DMS53 treated with DMSO at 0.1 percent for 48 hours (cell line): ENCODE measurements around the gene C1orf87.

Source experiments
- DNase-seq: peaks from one replicate; lab custom pipeline; 2025; ENCODE audit not compliant: unreplicated experiment; lab: John Stamatoyannopoulos, UW

Gene C1orf87

DNA sequence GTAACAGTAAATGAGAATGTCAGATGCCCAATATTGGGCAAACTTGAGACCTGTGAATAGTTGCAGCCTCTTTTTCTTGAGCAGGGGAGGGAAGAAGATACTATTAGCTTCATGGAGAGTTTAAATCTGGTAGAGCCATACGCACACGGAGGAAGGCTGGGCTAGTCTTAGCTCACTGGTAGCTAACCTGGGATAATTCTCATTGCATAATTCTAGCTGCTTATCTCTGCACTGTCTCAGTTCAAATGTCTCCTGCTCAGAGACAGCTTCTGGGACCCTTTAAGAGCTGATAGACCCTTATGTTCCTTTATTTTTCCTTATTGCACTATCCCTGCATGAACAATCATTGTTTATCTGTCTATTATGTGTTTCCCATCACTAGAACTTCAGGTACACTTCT, 8.4 kb downstream of the C1orf87 start:
- no peak for DNase-seq

GRCh38 chr1:60063561-60063960, 10.0 kb downstream of the C1orf87 start:
- DNase-seq = no peak

GRCh38 chr1:60059468-60059867, 14.1 kb downstream of the C1orf87 start:
- DNase-seq = no peak

GRCh38 chr1:60055336-60055735, 18.2 kb downstream of the C1orf87 start:
- DNase-seq = no peak

GRCh38 chr1:60054374-60054773, 19.2 kb downstream of the C1orf87 start:
- no peak for DNase-seq

DNA sequence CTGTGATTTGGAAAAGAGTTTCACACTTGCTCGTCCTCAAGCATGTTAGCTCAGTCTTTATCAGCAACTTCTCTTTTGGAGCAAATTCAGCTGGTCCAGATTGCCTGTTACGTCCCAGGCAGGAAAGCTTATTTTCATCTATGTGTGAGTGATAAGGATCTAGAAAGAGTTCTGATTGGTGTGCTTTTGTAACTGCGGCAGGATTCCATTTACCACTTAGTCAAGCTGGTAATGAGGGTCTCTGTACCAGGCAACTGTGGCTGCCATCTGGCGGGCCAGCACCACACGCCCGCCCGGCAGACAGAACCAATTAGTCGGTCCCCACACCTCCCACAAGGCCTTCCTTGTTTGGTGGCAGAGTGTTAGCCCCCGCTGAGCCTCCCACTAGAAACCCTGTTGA, 21.0 kb downstream of the C1orf87 start:
- DNase-seq = no peak

GRCh38 chr1:60051191-60051590, 22.4 kb downstream of the C1orf87 start:
- no peak for DNase-seq

- no peak for DNase-seq
These were observed 24.4 kb downstream of the C1orf87 start for GRCh38 chr1:60049188-60049587.

GRCh38 chr1:60044881-60045280, 28.7 kb downstream of the C1orf87 start:
- no peak for DNase-seq

DNA sequence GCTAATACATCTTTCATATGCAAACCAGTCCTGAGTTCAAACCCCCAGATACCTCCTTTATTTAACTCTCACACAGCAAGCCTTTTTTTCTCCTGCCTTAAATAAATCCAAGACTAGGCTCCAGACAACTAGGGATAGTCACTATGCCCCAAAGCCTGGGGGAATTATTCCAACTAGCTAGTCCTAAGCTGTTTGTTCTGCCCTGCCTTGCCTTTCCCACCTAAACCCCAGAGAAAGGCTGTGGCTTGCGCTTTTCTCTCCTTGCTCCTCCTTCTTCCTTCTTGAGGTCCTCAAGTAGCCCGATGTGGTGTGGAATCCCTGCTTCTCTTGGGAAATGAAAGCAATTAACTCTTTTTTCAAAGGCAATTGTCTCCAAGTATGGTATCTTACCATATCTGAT, 31.8 kb downstream of the C1orf87 start:
- DNase-seq = no peak

DNA sequence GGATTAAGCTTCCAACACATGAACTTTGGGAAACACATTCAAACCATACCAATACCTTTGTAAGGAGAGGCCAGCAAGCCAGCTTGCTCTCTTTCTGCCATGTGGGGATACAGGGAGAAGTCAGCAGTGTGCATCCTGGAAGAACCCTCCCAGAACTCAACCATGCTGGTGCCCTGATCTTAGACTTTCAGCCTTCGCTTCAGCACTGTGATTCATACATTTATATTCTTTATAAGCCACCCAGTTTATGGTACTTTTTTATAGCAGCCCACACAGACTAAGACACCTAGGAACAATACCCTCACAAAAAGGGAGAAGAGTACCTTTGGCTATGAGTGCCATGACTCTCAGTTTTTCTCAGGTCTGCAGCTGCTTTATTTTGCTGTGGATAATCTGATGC, 35.9 kb downstream of the C1orf87 start:
- no peak for DNase-seq

DNA sequence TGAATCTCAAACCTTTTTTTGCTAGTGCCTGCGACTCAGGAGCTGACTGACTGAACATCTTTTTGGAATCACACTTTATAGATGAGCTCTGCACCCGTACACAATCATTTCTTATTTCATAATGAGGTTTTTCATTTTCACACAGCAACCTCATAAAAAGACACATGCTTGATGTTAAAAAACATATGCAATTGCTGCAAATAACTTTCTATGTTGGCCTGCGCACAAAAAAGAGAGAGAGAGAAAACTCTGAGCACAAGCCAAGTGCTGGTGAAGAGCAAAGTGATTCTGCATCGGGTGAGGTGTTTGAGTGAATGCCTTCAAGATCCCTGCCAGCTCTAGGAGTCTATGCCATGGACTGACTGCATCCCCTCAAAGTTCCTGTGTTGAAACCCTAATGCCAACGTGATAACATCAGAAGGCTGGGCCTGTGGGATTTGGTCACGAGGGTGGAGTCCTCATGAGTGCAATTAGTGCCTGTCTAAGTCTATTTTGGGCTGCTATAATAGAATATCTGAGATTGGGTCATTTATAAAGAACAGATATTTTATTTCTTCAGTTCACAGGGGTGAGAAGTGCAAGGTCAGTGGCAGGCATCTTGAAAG, 36.6 kb downstream of the C1orf87 start:
- no peak for DNase-seq

DNA sequence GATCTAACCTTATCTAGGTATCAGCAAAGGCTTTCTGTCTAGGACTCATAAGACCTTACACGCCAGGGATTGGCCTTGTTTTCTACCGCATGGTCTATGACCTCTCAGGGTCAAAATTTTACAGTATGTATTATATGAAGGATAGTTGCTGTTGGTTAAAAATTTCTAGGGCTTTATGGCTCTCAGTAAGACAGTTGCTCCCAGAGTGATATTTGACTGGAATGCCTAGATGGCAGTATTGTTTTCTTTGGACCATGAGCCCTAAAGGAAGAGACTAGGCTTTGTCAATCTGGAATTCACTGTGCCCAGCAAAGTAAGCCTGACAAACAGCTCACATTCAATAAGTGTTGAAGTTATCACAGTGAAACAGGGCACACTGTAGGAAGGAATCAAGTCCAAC, 37.6 kb downstream of the C1orf87 start:
- no peak for DNase-seq

- DNase-seq = no peak
These were observed 38.6 kb downstream of the C1orf87 start for GRCh38 chr1:60034999-60035398.

- no peak for DNase-seq
These were observed 40.5 kb downstream of the C1orf87 start for GRCh38 chr1:60033066-60033465.

GRCh38 chr1:60031146-60031545, 42.4 kb downstream of the C1orf87 start:
- DNase-seq = no peak

DNA sequence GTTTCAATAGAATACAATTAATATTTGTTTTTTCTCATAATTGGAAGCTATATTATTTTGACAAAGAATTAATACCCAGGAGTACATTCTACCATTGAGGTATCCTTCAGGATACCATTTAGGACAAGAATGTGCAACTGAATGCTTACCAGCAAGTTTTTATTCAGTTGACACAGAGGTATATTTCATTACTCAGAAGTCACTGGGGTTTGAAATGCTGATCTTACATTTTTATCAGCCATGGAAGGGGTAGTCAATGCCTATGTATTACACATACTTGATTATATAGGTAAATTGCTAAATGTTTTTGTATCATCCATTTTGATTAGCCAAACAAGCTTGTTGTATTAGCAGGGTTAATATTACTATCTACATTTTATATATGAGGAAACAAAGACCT, 48.0 kb downstream of the C1orf87 start:
- DNase-seq = no peak

DNA sequence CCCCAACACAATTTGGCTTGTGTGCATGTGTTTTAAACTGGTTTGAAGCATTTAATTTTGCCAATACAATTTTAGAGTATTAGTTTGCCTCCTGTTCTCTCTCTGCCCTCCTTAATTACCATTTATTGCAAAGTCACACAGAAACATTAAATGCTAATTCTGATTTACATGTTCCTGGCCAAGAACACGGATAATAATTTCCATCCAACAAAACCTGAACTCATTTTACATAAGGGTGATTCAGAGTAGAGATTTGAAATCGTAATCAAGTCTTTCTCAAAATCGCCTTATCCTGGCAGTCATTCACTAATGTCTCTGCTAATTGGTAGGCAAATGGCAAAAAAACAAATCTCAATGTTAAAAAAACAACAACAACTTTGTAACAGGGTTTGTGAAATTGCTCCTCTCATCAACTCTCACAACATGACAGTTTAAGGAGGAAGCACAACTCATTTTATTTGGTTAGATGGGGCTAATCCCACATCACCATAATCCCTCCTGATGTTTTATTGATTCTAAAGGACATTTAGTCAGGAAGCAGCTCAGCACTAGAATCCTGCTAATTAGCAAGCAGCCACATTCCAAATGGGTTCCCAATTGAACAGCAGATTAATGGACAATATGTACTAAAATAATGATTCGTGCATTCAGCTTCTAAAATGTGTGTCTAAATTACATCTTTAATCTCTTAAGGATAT, 55.9 kb downstream of the C1orf87 start:
- no peak for DNase-seq

DNA sequence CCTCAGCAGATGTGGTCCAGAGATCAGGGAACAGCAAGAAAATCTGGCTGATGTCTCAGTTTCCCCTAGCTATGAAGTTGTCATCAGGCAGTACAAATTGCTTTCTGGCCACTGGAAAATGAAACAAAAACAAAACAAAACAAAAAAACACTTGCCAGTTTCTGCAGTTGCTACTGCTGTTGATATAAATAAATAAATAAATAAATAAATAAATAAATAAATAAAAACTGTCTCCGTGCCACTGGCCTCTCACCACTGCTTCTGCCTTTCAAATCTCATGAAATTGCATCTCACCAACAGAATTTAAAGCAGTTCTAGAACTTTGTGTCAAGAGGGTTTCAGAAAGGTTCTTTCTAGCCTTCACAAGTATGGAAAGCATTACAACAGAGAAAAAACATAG, 62.9 kb downstream of the C1orf87 start:
- DNase-seq = no peak

- no peak for DNase-seq
These were observed 65.1 kb downstream of the C1orf87 start for GRCh38 chr1:60008500-60008899.

GRCh38 chr1:60000625-60001024, 72.9 kb downstream of the C1orf87 start:
- DNase-seq = no peak

- DNase-seq = no peak
These were observed 73.8 kb downstream of the C1orf87 start for GRCh38 chr1:59999746-60000145.

DNA sequence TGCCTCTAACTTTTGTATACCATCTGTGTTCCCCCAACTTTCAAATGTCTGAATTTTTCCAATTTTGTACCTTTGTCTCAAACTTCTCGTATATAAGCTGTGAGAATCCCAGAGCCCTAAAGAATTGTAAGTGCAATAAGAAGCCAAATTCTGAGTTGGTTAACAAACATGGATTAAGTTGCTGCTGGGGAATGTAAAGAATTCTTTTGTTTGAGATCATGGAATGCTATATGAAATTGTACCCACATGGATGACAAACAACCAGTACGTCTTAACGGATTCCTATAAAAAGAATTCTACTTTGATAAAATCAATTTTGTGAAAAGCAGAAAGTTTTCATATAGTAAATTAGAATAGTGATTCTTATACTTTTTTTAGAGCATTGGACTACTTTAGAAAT, 74.6 kb downstream of the C1orf87 start:
- DNase-seq = no peak
